PC-9 (cell line): ENCODE data around the gene NSUN6. TPM values are rescaled to one million over a fixed set of nuclear protein-coding genes. Genes with fewer than 3 reads are reported as not detected.

Experiments
- BruUV-seq: library from RNA; stranded (reverse); fragments of 400-500 nt; replicated peaks from 2 replicates; lab custom pipeline; 2021; lab: Mats Ljungman, UMichigan
- CTCF ChIA-PET: fragments of 300-600 bp; sonication (Branson Sonifier 250); formaldehyde crosslinking; loops from one replicate; lab custom pipeline; 2022; ENCODE audit warnings: antibody characterized with exemption; lab: Charles Lee
- POLR2A ChIA-PET: fragments of 300-600 bp; sonication (Branson Sonifier 250); formaldehyde crosslinking; loops from one replicate; lab custom pipeline; 2022; ENCODE audit warnings: antibody characterized with exemption; ENCODE audit not compliant: unreplicated experiment; lab: Charles Lee
- DNase-seq, 2 experiments: peaks; one replicate each; pipeline versions ENCODE4 v3.0.0 to v3.0.0-alpha.2; 2015 to 2022; ENCODE audit warnings: mixed read lengths in 1 of 2
- H2AFZ ChIP-seq: fragments of 200-600 bp; sonication (generic); 2 replicates; pipeline ENCODE4 v1.8.1; 2017; ENCODE audit warnings: antibody characterized with exemption
- H3F3A ChIP-seq: fragments of 200-600 bp; sonication (generic); 2 replicates; pipeline ENCODE4 v1.8.1; 2017; ENCODE audit warnings: antibody characterized with exemption, mild to moderate bottlenecking, low read depth; ENCODE audit not compliant: insufficient read depth
- H3K27ac ChIP-seq: fragments of 200-600 bp; sonication (generic); 2 replicates; pipeline ENCODE4 v1.6.1; 2016; ENCODE audit warnings: mixed run types
- H3K27me3 ChIP-seq: fragments of 200-600 bp; sonication (generic); 2 replicates; pipeline ENCODE4 v1.6.1; 2016; ENCODE audit warnings: low read depth, mixed run types; ENCODE audit not compliant: insufficient read depth
- H3K36me3 ChIP-seq: fragments of 200-600 bp; sonication (generic); 2 replicates; pipeline ENCODE4 v1.6.1; 2016; ENCODE audit warnings: low read depth, mixed run types
- H3K4me1 ChIP-seq: fragments of 200-600 bp; sonication (generic); replicated peaks from 2 replicates; pipeline ENCODE4 v1.6.1; 2016; ENCODE audit warnings: mixed run types; ENCODE audit not compliant: insufficient read depth
- H3K4me2 ChIP-seq: fragments of 200-600 bp; sonication (generic); 2 replicates; pipeline ENCODE4 v1.6.1; 2017; ENCODE audit warnings: mixed run types
- H3K4me3 ChIP-seq: fragments of 200-600 bp; sonication (generic); 2 replicates; pipeline ENCODE4 v1.6.1; 2016; ENCODE audit warnings: mixed run types
- H3K79me2 ChIP-seq: fragments of 200-600 bp; sonication (generic); 2 replicates; pipeline ENCODE4 v1.6.1; 2017; ENCODE audit warnings: low read depth, mixed run types
- H3K9me2 ChIP-seq: fragments of 200-600 bp; sonication (generic); 2 replicates; pipeline ENCODE4 v1.8.1; 2017; ENCODE audit warnings: mild to moderate bottlenecking; ENCODE audit not compliant: insufficient read depth
- H3K9me3 ChIP-seq: fragments of 200-600 bp; sonication (generic); 2 replicates; pipeline ENCODE4 v1.8.1; 2016; ENCODE audit warnings: low read depth; ENCODE audit not compliant: insufficient read depth
- H4K20me1 ChIP-seq: fragments of 200-600 bp; sonication (generic); 2 replicates; pipeline ENCODE4 v1.8.1; 2017; ENCODE audit not compliant: insufficient read depth
- EZH2 ChIP-seq: fragments of 200-600 bp; sonication (generic); IDR thresholded peaks from 2 replicates; pipeline ENCODE4 v1.8.0; 2017; ENCODE audit warnings: antibody characterized with exemption, low read depth
- intact Hi-C: fragments of 100-400 bp; cut with micrococcal nuclease; formaldehyde crosslinking; loops from one replicate; pipeline ENCODE4 v1.10.0; 2022; ENCODE audit not compliant: unreplicated experiment
- total RNA-seq: library from RNA; stranded (reverse); gene quantifications from 2 replicates; pipeline ENCODE4 v1.2.3, GENCODE V29; 2021
- TF ChIP-seq, protein P1 (sequence below): fragments of 200-600 bp; sonication (generic); conservative IDR thresholded peaks from 2 replicates; pipeline ENCODE4 v1.6.1; 2017; ENCODE audit warnings: mixed run types, antibody characterized with exemption, mild to moderate bottlenecking, moderate library complexity

NSUN6 gene
- total RNA-seq, 1 experiment from 2014 or later = 11.9 TPM

DNA sequence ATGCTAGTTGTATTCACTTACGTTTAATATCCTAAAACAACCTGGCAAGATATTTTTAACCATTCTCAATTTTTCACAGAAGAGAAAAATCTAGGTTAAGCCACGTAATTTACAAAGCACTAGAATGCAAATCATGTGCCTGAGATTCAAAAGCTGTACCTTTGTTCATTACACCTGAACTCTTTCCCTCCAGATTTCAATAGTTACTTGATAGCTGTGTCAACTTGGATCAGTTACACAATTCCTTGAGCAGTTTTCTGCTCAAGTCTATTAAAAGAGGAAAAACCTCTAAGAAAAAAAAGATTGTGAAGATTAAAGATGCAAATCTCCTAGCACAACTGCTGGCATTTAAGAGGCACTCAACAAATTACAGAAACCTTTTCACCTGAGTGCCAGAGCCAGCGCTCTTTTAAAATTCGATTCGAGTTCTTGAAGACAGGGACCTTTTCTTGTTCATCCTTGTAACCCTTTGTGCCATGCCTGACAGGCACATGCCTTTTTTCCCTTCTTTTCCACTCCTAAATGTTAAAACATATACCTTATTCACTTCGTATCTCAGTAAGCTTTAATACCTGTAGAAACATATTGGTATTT lies 886 bp downstream of the NSUN6 start:
- Histone ChIP-seq H3K27me3 (no peaks in the 10 kb centered on the region), H3F3A (peaks cover 9% of the 10 kb centered on the region), H3K9me2 (no peaks in the 10 kb centered on the region), H4K20me1 (no peaks in the 10 kb centered on the region), H3K9me3 (no peaks in the 10 kb centered on the region), H3K36me3 (no peaks in the 10 kb centered on the region), H3K79me2 (peaks cover 22% of the 10 kb centered on the region), H3K4me3 (peak overlapping the region; percentile 96), H3K4me1 (peaks cover 9% of the 10 kb centered on the region), H3K27ac (peak overlapping the region; percentile 55; the same call in 1 of the 2 replicates), H2AFZ (peak overlapping the region; percentile 89), H3K4me2 (peak overlapping the region; percentile 99)
- BruUV-seq = no TSS peak
- ChIA-PET POLR2A (interaction anchor here (0.5 to 0.6 kb wide), 2 partner anchors 8 to 16 kb away, joined by 8 to 11 read pairs; no protein-coding TSS in a partner anchor), CTCF (interaction anchor here (0.7 kb wide), 1 partner anchor 22 kb away, joined by 3 read pairs; no protein-coding TSS in a partner anchor)
- TF ChIP-seq, protein P1, sequence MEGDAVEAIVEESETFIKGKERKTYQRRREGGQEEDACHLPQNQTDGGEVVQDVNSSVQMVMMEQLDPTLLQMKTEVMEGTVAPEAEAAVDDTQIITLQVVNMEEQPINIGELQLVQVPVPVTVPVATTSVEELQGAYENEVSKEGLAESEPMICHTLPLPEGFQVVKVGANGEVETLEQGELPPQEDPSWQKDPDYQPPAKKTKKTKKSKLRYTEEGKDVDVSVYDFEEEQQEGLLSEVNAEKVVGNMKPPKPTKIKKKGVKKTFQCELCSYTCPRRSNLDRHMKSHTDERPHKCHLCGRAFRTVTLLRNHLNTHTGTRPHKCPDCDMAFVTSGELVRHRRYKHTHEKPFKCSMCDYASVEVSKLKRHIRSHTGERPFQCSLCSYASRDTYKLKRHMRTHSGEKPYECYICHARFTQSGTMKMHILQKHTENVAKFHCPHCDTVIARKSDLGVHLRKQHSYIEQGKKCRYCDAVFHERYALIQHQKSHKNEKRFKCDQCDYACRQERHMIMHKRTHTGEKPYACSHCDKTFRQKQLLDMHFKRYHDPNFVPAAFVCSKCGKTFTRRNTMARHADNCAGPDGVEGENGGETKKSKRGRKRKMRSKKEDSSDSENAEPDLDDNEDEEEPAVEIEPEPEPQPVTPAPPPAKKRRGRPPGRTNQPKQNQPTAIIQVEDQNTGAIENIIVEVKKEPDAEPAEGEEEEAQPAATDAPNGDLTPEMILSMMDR = no peak
- TF ChIP-seq EZH2 = no peak
- intact Hi-C loops = loop anchor here (5.0 kb wide), 1 partner anchor 38 kb away; no protein-coding TSS in a partner anchor
- no peak for DNase-seq

DNA sequence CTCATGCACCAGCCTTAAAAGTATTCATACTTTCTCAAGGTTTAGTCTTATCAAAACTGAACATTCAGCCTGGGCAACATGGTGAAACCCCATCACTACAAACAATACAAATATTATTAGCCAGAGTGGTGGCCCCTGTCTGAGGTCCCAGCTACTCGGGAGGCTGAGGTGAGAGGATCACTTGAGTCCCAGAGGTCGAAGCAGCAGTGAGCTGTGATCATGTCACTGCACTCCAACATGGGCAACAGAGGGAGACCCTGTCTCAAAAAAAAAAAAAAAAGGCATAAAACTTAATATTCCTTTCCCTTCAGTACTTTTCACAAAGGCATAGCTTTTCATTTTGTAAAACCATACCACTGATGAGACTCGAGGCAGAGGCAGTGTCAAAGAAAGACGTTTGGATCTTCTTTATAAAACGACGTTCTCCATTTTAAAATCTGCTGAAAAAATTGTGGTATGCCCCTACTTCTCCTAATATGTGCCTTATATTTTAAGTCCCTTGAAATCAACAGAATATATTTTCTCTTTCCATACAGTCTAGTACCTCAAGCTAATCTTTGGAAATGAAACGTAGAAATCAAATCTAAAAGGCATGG lies 1.9 kb downstream of the NSUN6 start:
- Histone ChIP-seq H3K79me2 (peaks cover 22% of the 10 kb centered on the region), H4K20me1 (no peaks in the 10 kb centered on the region), H2AFZ (no peak overlapping the region), H3K4me3 (peak overlapping the region; percentile 96; the same call in 1 of the 2 replicates), H3K9me3 (no peaks in the 10 kb centered on the region), H3K36me3 (no peaks in the 10 kb centered on the region), H3K4me2 (peak overlapping the region; percentile 99), H3F3A (peaks cover 9% of the 10 kb centered on the region), H3K9me2 (no peaks in the 10 kb centered on the region), H3K4me1 (peaks cover 9% of the 10 kb centered on the region), H3K27me3 (no peaks in the 10 kb centered on the region), H3K27ac (no peak overlapping the region)
- ChIA-PET CTCF (no interaction called here), POLR2A (interaction anchor here (0.6 kb wide), 1 partner anchor 18 kb away, joined by 11 read pairs; no protein-coding TSS in a partner anchor)
- intact Hi-C loops = no loop called here
- no peak for TF ChIP-seq EZH2
- TF ChIP-seq, protein P1 = no peak
- BruUV-seq = no TSS peak
- no peak for DNase-seq

DNA sequence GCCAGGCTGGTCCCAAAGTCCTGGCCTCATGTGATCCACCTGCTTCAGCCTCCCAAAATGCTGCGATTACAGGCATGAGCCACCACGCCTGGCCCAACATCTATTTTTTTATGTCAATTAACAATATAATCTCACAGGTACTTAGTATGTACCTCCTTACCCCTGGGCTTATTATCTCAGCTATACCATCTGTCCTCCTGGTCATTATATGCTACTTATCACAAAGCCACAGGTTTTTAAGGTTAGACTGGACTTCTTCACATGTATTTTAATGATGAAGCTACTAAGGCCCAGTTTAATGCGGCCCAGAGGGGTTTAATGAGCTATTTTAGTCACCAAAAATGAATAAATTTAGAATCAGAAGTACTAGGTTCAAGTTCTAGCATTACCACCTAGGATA lies 3.4 kb downstream of the NSUN6 start:
- Histone ChIP-seq H3K4me3 (no peak overlapping the region), H3K9me2 (no peaks in the 10 kb centered on the region), H3K4me2 (no peak overlapping the region), H4K20me1 (no peaks in the 10 kb centered on the region), H3K27ac (no peak overlapping the region), H3K9me3 (no peaks in the 10 kb centered on the region), H3K4me1 (peaks cover 9% of the 10 kb centered on the region), H3F3A (peaks cover 9% of the 10 kb centered on the region), H3K79me2 (peaks cover 22% of the 10 kb centered on the region), H3K27me3 (no peaks in the 10 kb centered on the region), H3K36me3 (no peaks in the 10 kb centered on the region), H2AFZ (no peak overlapping the region)
- intact Hi-C loops = no loop called here
- ChIA-PET POLR2A (no interaction called here), CTCF (no interaction called here)
- no TSS peak for BruUV-seq
- TF ChIP-seq, protein P1 = no peak
- no peak for DNase-seq
